Hepatocyte (in vitro differentiated cells): ENCODE measurements around the gene OR52I1.

Source experiments
- EZH2 ChIP-seq: fragments of 200-600 bp; sonication (generic); IDR thresholded peaks from 2 replicates; pipeline ENCODE4 v1.6.1; 2016; ENCODE audit warnings: antibody characterized with exemption, mild to moderate bottlenecking, borderline replicate concordance
- TF ChIP-seq, protein P1 (sequence below): fragments of 200-600 bp; sonication (generic); IDR thresholded peaks from 2 replicates; pipeline ENCODE4 v1.5.1; 2016; ENCODE audit warnings: antibody characterized with exemption, mild to moderate bottlenecking; ENCODE audit not compliant: poor library complexity

DNA sequence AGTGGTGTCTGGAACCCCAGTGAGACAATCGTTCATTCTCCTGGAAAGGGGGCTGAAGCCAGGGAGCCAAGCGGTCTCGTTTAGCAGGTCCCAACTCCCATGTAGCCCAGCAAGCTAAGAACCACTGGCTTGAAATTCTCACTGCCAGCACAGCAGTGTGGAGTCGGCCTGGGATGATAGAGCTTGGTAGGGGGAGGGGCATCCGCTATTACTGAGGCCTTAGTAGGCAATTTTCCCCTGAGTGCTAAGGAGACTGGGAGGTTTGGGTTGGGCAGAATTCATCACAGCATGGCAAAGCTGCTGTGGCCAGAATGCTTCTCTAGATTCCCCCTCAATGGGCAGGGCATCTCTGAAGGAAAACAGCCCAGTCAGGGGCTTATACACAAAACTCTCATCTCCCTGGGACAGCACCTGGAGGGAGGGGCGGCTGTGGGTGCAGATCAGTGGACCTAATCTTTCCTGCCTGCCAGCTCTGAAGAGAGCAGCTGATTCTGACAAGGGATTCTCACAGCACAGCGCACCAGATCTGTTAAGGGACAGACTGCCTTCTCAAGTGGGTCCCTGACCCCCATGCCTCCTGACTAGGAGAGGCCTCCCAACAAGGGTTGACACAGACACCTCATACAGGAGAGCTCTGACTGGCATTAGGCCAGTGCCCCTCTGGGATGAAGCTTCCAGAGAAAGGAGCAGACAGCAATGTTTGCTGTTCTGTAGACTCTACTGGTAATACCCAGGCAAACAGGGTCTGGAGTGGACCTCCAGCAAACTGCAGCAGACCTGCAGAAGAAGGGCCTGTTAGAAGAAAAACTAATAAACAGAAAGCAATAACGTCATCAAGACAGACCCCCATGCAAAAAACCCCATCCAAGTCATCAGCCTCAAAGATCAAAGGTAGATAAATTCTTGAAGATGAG, 34.1 kb upstream of the OR52I1 start:
- TF ChIP-seq, protein P1, sequence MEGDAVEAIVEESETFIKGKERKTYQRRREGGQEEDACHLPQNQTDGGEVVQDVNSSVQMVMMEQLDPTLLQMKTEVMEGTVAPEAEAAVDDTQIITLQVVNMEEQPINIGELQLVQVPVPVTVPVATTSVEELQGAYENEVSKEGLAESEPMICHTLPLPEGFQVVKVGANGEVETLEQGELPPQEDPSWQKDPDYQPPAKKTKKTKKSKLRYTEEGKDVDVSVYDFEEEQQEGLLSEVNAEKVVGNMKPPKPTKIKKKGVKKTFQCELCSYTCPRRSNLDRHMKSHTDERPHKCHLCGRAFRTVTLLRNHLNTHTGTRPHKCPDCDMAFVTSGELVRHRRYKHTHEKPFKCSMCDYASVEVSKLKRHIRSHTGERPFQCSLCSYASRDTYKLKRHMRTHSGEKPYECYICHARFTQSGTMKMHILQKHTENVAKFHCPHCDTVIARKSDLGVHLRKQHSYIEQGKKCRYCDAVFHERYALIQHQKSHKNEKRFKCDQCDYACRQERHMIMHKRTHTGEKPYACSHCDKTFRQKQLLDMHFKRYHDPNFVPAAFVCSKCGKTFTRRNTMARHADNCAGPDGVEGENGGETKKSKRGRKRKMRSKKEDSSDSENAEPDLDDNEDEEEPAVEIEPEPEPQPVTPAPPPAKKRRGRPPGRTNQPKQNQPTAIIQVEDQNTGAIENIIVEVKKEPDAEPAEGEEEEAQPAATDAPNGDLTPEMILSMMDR = no peak
- no peak for TF ChIP-seq EZH2
